Smooth muscle cell of the brain vasculature (primary cell): ENCODE results near the gene RAB40C.

Experiments used
- DNase-seq: peaks from one replicate; pipeline ENCODE4 v3.0.0-alpha.2; 2012; ENCODE audit warnings: low read depth, low spot score

RAB40C gene, protein sequence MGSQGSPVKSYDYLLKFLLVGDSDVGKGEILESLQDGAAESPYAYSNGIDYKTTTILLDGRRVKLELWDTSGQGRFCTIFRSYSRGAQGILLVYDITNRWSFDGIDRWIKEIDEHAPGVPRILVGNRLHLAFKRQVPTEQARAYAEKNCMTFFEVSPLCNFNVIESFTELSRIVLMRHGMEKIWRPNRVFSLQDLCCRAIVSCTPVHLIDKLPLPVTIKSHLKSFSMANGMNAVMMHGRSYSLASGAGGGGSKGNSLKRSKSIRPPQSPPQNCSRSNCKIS

DNA sequence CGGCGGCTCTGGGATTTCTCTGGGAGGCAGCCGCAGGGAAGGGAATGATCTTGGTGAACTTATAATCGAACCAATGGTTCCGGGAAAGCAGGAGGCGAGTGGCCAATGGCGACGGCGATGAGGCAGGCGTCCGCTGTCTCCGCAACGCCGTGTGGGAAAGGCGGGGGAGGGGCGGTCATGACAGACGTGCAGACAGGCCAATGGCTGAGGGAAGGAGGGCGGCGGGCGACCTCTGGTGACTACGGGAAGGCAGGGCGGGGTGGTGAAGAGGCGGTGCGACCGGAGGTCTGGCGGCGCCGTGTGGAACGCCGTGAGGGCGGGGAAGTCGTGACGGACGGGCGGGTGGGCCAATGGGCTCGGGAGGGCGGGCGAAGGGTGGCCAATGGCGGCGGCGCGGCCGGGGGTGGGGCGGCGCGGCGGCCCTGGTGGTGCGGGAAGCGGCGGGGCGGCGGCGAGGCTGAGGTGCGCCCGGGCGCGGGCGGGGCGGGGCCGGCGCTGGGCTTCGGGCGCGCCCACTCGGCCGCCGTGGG lies at the start of gene RAB40C:
RAB40C (plus strand) TSS at position 409 of the 530 bp plus-strand sequence. CDS start 226 bp downstream, outside the sequence.
- DNase-seq, result peak; percentile 96

DNA sequence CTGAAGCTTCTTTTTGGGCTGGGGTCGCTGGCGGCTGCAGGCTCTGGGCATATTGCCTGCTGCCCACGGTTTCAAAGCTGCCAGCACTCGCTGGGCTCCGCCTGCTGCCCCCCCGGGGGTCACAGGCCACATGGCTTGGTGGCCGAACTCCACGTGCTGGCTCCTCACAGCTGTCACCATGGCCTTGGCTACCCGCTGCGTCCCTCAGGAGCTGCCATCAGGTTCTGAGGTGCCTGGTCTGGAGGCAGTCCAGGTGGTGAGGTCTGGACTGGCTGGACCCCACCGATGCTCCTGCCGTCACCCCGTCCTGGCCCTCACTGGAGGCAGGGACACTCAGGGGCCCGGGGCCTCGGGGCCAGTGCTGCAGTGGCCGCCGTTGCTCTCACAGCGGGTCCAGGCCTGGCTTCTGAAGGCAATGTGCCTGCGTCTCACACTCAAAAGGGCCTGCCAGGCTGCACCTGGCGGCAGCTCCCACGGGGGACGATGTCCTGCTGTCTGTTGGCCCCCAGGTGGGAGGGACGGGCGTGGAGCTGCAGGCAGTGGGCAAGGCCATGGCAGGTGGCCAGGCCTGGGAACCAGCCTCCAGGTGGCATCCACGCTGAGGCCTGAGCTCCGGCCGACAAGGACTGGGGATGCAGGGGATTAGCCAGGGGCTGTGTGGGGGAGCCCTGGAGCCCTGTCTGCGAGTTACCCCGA lies 49.1 kb upstream of the RAB40C start:
- no peak for DNase-seq

DNA sequence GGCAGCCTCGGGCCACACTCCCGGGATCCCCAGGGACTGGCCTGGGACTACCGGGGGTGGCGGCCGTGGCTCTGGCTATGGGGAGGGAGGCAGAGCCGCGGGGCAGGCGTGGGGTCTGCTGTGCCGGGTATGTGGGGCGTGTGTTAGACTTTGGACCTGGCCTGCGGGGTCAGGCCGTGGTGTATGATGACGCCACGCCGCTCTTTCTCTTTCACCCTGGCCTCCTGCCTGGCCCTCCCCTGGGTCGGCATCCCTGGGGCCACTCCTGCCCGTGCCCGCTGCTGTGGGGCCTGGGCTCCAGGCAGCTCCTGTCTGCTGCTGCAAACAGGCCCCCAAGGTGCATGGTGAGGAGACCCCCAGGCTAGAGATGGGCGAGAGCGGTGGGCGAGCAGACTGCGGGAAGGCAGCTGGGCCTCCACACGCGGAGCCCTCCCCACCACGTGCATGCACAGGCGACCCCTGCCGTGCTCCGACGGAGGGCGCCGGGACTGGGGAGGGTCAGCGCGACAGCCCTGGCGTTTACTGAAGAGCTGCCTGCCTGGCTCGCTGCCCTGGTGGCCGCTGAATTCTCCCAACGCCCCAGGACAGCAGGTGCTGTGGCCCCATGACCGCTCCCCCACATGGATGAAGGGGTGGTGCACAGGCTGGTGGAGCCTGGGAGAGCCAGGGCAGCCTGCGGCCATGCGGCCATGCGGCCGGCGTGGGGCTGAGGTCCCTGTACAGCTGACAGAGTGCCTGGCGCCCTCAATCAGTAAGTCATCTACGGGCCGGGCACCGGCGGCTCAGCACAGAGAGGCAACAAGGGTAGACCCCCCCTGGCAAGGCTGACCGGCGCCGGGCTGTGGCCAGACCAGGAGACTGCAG lies 46.3 kb upstream of the RAB40C start:
- no peak for DNase-seq

DNA sequence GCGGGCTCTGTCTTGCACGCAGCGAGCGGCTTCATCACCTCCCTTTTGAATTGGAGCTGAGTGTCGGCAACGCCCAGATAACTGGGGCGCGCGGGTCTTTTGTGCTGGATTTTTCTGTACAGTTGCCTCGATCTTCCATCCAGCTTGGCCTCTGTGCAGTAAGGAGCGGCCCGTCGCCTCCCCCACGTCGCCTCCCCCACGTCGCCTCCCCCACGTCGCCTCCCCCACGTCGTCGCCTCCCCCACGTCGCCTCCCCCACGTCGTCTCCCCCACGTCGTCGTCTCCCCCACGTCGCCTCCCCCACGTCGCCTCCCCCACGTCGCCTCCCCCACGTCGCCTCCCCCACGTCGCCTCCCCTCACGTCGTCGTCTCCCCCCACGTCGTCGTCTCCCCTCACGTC lies 45.3 kb upstream of the RAB40C start:
- no peak for DNase-seq

DNA sequence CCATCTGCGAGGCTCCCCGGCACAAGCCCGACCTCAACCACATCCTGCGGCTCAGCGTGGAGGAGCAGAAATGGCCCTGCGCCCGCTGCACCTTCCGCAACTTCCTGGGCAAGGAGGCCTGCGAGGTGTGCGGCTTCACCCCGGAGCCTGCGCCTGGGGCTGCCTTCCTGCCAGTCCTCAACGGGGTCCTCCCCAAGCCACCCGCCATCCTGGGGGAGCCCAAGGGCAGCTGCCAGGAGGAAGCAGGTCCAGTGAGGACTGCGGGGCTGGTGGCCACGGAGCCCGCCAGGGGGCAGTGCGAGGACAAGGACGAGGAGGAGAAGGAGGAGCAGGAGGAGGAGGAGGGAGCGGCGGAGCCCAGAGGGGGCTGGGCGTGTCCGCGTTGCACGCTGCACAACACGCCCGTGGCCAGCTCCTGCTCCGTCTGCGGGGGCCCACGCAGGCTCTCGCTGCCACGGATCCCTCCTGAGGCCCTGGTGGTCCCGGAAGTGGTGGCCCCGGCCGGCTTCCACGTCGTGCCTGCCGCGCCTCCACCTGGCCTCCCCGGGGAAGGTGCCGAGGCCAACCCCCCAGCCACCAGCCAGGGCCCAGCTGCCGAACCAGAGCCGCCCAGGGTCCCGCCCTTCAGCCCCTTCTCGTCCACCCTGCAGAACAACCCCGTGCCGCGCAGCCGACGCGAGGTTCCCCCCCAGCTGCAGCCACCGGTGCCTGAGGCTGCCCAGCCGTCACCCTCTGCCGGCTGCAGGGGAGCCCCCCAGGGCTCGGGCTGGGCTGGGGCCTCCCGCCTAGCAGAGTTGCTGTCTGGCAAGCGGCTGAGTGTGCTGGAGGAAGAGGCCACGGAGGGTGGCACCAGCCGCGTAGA lies 42.7 kb upstream of the RAB40C start:
- DNase-seq, result no peak

DNA sequence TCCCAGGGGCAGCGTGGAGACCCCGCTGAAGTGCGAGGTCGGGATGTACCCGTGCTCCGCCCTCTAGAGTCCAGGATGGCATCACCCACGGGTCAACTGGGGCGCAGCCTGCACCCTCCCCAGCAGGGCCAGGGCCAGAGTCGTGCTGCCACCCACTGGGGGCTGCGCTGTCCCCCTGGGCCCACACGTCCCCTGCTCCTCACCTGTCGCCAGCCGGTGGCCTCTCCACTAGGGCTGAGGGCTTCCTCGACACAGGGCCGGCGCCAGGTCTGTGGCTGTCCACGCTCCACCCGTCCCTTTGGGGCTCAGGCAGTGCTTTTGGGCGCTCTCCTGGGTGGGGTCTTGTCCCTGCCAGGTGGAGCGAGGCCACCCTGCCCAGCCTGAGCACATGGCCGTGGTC lies 41.3 kb upstream of the RAB40C start:
- DNase-seq, result no peak

DNA sequence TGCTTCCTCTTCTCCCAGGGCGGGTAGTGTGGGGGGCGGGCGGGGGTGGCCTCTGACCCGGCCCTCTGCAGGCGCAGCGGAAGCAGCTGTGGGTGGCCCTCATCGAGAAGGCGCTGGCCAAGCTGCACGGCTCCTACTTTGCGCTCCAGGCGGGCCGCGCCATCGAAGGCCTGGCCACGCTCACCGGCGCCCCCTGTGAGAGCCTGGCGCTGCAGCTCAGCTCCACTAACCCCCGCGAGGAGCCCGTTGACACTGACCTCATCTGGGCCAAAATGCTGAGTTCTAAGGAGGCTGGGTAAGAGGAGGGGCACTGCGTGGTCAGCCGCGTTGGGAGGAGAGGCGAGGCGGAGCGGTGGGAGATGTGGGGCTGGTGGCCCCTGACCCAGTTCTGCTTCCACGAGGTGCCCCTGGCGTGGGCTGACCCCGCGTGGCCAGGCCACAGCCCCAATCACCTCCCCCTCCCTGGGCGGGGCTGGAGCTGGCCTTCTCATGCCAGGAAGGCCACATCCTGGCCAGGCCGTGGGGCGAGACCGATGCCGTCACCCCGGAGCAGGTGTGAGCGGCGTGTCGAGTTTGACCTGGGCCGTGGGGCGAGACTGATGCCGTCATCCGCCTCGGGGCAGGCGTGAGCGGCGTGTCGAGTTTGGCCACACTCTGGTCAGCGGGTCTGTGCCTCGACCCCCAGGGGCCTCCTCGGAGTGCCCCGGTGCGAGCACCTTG lies 40.2 kb upstream of the RAB40C start:
- no peak for DNase-seq

DNA sequence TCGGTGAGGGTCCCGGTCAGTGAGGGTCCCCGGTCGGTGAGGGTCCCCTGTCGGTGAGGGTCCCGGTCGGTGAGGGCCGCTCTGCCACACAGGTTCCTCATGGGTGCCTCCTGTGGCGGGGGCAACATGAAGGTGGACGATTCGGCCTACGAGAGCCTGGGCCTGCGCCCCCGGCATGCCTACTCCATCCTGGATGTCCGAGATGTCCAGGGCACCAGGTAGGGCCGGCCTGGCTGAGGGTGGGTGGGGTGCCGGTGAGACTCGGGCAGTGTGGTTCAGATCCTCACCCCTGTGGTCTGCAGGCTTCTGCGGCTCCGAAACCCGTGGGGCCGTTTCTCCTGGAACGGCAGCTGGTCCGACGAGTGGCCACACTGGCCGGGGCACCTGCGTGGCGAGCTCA lies 38.7 kb upstream of the RAB40C start:
- no peak for DNase-seq

DNA sequence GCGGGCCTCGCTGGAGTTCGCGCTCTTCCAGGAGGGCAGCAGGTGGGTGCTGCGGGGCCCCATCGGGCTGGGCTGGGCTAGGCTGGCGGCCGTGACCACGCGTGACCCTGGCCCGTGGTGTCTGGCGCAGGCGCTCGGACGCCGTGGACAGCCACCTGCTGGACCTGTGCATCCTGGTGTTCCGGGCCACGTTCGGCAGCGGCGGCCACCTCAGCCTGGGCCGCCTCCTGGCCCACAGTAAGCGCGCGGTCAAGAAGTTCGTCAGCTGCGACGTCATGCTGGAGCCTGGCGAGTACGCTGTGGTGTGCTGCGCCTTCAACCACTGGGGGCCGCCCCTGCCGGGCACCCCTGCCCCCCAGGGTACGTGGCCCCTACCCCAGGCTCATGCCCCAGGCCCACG lies 37.7 kb upstream of the RAB40C start:
- DNase-seq, result no peak

DNA sequence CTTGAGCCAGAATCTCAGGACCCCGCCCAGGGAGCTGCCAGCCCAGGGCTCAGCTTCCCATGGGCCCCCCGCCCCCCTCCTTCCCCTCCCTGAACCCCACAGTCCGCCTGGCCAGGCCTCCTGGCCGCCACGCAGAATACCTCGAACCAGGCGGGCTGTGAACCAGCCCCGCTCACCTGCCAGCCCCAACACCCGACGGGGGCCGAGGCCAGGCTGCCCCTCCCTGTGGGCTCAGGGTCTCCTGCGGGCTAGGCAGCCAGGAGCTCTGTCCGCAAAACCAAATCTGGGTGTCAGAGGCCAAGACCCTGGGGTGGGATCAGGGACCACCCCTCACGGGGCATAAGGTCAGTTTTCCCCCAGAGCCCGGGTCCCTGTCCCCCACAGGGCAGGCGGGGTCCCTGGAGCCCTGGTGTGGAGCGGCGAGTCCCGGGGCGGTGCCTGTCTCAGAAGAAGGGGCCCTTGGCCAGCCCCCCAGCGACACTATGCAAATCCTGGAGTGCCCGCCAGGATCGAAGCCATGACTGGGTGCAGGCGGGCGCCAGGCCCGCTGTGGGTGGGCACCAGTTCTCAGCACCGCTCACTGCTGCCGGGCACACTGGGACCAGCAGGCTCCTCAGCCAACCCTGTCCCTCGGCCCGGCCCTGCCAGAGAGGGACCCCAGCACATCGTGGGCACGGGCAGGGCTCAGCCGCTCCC lies 36.1 kb upstream of the RAB40C start:
- DNase-seq, result no peak

DNA sequence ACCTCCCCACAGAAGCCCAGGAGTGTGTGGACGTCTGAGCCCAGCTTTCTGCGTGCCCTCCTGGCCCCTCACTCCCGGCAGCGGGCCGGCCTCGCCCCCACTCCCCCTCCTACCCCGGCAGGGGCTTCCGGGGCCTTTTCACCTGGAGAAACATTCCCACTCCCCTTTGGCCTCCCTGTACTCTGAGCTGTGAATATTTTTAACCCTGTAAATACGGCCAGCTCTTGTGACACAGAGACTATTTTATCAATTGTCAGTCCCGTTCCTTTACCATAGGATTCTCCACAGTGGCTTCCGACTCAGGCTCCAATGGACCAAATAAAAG lies 35.6 kb upstream of the RAB40C start:
- DNase-seq, result no peak

DNA sequence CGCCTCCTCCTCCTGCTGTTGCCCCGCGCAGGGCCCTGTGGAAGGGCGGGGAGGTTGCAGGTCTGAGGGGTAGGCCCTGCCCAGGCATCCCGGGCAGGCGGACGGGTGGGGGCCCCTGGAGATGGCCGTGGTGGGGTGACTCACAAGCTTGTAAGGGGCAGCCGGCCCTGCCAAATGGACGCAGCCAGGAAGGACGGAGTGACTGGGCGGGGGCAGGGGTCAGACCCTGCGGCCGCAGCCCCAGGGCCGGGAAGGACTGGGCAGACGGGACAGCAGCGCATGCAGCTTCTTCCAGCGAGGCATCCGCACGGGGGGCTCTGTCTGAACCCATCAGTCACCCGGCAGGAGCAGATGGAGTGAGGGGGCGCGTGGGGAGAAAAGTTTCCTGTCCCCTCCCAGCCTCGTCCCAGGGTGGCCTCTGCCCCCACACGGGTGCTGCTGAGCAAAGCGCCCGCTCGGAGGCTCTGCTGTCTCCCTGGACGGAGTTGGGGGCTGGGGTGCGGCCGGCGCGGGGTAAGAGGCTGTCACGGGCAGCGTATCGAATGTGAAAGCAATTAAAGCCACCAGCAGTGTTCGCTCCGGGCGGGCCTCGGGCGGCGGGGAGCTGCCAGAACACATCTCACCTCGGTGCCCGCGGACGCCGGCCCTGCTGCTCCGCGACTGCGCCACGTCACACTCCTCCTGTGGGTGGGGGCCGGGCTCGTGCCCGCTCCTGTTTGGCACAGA lies 35.1 kb upstream of the RAB40C start:
- DNase-seq, result no peak

DNA sequence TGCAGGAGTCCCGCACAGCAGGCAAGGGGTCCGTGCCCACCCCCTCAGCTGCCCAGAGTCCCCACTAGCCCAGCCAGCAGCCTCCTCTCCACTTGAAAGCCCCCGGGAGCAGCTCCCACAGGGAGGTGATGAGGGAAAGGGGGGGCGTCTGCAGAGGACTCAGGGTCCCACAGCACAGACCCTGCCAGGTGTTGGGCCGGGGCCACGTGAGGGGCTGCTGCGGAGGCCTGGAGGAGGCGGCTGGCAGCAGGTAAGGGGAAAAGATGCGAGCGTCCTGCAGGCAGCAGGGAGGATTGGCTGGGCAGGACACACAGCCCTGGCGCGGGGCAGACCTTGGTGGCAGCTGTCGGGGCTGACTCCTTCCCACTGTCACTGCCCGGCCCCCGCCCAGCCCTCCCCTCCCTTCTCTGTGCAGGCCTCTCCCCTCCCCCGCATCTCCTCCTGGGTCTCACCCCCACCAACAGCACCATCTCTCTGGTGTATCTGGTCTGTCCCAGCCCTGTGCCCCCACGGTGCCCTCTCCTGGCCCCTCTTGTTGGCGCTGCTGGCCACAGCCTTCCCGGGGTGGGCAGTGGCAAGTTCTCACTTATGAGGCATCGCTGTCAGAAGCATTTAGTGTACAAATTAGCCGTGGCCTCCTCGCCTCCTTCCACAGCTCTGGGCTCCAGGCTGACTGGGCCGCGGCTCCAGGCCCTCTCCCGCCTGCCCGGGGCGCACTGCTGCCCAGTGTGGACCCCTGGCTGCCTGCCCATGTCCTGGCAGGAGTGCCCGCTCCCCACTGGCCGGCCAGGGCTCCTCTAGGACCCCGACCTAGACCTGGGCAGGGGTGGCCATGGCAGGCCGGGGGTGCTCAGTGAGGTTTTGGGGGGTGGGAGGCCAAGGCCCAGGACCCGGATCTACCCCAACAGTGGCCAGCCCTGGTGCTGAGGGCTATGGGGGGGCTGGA lies 34.1 kb upstream of the RAB40C start:
- DNase-seq, result no peak

DNA sequence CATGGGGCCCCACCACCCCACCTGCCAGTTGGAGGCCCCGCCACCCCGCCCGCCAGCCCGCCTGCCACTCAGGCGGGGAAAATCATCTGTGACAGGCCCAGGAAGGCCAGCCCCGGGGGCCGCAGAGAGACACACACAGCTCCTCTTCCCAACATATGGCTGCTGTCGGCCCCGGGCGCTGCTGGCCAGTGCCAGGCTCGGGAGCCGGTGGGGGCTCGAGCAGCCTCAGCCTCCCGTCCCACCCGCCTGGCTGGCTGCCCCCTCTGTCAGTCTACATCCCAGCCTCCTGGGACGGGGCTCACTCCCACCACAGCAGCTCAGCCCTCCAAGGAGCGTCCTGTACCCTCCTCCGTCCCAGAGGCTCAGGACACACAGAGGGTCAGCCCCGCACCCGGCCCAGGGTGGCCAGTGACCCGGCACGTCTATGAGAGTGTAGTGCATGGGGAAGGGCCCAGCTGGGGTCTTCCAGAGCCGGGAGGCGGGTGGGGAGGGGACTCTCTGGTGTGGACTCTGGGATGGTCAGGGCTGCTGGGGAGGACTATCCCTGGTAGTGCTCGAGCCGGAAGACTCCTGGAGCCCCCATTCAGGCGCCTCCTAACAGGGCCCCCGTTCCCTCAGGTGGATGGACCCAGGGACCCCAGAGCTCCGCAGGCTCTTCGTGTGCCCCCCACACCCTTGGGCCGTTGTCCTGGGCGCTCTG lies 33.2 kb upstream of the RAB40C start:
- no peak for DNase-seq

DNA sequence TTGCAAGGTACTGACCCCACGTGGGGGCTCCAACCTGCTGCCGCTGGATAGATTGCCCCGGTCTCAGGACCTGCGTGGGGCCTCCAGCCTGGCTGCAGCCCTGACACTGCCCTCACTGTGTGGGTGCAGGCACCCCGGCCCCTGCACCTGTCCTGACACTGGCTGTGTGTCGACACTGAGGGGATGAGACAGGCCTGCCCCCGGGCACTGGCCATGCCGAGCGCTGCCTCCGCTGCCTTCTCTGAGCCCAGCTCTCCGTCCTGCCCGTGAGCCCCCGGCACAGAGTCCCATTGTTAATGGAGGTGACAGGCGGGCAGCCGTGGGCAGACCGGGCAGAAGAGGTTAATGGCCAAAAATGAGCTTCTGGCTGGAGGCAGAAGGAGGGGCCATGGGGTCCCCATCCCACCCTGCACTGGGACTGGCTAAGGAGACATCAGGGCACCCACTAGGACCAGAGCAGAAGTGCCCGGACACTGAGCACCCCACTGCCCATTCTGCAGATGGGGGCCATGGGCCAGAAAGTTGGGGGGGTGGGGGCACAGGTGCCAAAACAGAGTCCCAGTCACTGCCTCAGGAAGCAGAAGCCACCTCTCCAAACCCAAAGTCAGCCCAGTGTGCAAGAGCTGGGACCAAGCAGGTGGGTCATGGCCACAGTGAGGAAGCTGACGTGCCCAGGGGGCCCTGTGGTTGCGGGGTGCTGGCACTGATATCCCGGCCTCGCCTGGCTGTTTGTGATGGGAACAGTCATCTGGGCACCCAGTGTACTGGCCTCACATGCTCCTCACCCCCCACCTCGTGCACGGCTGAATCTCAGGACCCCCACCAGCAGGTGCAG lies 32.2 kb upstream of the RAB40C start:
- DNase-seq, result no peak

DNA sequence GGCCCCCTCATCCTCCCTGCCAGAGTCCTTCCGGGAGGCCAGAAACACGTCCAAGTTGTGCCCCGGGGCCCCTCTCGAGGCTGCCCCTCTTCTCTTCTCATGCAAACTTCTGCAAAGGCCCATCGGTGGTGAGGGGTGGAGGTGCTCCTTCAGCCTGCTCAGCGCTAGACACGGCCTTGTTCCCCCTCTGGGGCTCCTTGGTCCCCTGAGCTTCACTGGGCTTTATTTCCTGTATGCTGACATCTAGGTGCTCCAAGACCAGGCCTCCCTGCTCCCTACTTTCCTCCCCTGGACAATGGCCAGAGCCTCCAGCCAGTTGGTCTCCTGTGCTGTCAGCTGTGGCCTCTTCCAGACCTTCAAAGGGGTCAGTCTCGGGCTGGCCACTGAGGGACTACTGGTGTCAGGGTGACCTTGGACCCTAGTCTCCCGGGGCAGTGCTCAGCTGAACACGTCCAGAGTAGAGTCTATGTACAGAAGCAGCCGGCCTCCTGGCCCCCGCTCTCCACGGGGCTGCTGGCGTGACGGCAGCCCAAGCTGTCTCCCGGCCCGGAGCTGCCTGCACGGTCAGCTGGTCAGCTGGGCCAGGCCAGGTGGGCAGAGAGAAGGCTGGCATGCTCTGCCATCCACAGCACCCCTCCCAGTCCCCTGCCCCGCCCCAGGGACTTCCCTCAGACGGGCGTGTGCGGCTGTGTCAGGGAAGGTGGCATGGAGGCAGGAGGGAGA lies 31.4 kb upstream of the RAB40C start:
- no peak for DNase-seq
